Measurements from ENCODE around the gene CATSPERE.
A peak's percentile ranks its signal among the peaks of the same experiment; 100 is the strongest.
"Not testable (repeated sequence)": the region's sequence is repeated elsewhere in the genome, so short reads cannot be mapped to it uniquely, and the experiment has no call there.

The CATSPERE gene

DNA sequence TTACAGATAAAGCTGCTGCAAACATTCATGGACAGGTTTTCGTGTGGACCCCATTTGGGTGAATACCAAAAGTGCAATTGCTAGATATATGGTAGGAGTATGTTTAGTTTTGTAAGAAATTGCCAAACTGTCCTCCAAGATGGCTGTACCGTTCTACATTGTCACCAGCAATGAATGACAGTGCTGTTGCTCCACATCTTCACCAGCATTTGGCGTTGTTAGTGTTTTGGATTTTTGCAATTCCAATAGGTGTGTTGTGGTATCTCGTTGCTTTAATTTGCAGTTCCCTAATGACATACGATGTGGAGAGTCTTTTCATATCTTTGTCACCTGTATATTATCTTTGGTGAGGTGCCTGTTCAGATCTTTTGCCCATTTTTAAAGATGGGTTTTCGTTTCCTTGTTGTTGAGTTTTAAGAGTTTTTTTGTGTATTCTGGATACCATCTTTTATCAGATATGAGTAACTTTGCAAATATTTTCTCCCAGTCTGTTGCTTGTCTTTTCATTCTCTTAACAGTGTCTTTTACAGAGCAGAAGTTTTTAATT lies 12.1 kb downstream of the CATSPERE start:
- H3K27ac ChIP-seq: no peak overlapping the region
- ChIA-PET POLR2A (ENCODE audit: low non-redundant PET) (no interaction called here), CTCF (no interaction called here)
- TF ChIP-seq, protein P1, sequence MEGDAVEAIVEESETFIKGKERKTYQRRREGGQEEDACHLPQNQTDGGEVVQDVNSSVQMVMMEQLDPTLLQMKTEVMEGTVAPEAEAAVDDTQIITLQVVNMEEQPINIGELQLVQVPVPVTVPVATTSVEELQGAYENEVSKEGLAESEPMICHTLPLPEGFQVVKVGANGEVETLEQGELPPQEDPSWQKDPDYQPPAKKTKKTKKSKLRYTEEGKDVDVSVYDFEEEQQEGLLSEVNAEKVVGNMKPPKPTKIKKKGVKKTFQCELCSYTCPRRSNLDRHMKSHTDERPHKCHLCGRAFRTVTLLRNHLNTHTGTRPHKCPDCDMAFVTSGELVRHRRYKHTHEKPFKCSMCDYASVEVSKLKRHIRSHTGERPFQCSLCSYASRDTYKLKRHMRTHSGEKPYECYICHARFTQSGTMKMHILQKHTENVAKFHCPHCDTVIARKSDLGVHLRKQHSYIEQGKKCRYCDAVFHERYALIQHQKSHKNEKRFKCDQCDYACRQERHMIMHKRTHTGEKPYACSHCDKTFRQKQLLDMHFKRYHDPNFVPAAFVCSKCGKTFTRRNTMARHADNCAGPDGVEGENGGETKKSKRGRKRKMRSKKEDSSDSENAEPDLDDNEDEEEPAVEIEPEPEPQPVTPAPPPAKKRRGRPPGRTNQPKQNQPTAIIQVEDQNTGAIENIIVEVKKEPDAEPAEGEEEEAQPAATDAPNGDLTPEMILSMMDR (conservative IDR thresholded peaks at IDR 0.05; ENCODE audit: low read depth): no peak
- no peak for DNase-seq (ENCODE audit: low spot score)

GRCh38 chr1:244484971-244485370 lies 23.9 kb downstream of the CATSPERE start:
- H3K27ac ChIP-seq; POLR2A ChIA-PET (ENCODE audit: low non-redundant PET); CTCF ChIA-PET; DNase-seq (ENCODE audit: low spot score): not testable (repeated sequence)

DNA sequence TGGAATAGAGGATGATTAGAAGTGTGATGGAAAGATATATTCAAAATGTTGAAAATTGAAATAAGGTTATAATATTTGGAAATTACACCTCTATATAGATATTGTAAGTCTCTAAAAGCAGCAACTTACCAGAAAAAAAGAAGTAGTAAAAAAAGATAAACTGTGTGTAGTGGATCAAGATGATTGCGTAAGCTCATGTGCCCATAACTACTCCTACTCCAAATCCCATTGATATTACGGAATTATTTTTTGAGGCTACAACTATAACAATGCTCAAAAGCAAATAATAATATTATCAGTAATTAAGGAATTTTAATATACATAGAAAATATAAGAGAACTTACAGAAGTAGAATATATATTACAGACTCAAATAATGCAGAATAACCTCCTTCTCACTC lies 33.6 kb downstream of the CATSPERE start:
- no peak for DNase-seq (ENCODE audit: low spot score)
- POLR2A ChIA-PET (ENCODE audit: low non-redundant PET): no interaction called here
- H3K27ac ChIP-seq: no peak overlapping the region
- TF ChIP-seq, protein P1 (conservative IDR thresholded peaks at IDR 0.05; ENCODE audit: low read depth): no peak
- CTCF ChIA-PET: no interaction called here

DNA sequence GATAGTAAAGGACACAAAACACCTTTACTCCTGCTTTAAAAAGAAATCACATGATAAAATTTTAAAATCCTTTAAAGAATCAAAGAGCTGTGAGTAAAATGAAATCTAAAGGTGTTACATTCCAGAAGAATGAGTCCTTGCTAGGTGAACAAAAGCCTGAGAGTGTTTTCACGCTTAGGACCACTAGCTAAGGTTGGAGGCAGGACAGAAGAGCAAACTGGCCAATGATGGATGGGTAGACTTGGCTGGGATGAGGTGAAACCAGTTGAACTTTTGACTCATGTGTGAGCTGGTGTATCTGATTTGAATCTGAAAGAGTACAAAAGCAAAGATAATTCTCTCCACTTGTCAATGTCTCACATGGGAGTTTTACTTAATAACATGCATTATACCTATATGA lies 35.1 kb downstream of the CATSPERE start:
- H3K27ac ChIP-seq: no peak overlapping the region
- ChIA-PET POLR2A (ENCODE audit: low non-redundant PET) (no interaction called here), CTCF (interaction anchor here (0.5 to 0.6 kb wide), 2 partner anchors 40 to 291 kb away, joined by 3 to 4 read pairs; no protein-coding TSS in a partner anchor)
- TF ChIP-seq, protein P1 (conservative IDR thresholded peaks at IDR 0.05; ENCODE audit: low read depth): no peak
- DNase-seq (ENCODE audit: low spot score): peak; percentile 60

DNA sequence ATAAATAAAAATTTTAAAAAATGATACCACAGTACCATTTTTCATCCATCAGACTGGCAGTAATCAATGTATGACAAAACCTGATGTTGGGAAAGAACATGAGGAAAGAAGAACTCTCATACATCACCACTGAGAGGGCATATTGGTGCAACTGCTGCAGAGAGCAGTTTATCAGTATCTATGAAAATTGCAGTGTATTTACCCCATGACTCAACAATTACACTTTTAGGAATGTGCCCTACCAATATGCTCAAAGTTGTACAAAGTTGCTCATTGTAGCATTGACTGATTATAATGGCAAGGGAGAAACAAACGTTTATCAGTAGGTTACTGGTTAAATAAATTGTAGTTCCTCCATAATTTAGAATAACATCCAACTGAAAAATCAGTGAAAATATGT lies 36.7 kb downstream of the CATSPERE start:
- CTCF ChIA-PET: no interaction called here
- POLR2A ChIA-PET (ENCODE audit: low non-redundant PET): no interaction called here
- TF ChIP-seq, protein P1 (conservative IDR thresholded peaks at IDR 0.05; ENCODE audit: low read depth): no peak

GRCh38 chr1:244499484-244499883 lies 38.4 kb downstream of the CATSPERE start:
- CTCF ChIA-PET; POLR2A ChIA-PET (ENCODE audit: low non-redundant PET); DNase-seq (ENCODE audit: low spot score); H3K27ac ChIP-seq: not testable (repeated sequence)

More for the DNA sequence above, 36.7 kb downstream of the CATSPERE start:
- no peak overlapping the region for H3K27ac ChIP-seq
- DNase-seq (ENCODE audit: low spot score): peak; percentile 9

GRCh38 chr1:244500515-244500914 lies 39.4 kb downstream of the CATSPERE start:
- POLR2A ChIA-PET (ENCODE audit: low non-redundant PET); CTCF ChIA-PET; H3K27ac ChIP-seq; DNase-seq (ENCODE audit: low spot score): not testable (repeated sequence)

DNA sequence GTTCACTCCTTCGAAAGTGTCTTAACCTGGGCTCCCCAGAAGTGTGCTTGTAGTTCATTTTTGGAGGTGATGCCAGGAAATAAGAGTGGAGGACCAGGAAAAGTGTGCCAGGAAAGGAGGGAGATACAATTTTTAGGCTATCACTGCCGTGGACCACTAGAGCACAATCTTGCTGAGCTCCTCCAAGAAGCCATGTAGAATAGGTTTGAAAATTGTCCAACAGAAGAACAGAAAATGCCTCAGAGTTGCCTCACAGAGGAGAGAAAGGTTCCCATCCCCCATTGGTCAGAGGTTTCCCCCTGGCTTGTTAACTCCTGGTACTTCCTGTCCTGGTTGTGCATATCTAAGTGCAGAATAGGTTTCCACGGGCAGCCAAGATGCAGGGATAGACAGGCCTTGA lies 41.6 kb downstream of the CATSPERE start:
- DNase-seq (ENCODE audit: low spot score): no peak
- CTCF ChIA-PET: no interaction called here
- H3K27ac ChIP-seq: no peak overlapping the region
- POLR2A ChIA-PET (ENCODE audit: low non-redundant PET): no interaction called here
- TF ChIP-seq, protein P1 (conservative IDR thresholded peaks at IDR 0.05; ENCODE audit: low read depth): no peak

Data from RWPE1 (cell line).